Right atrium auricular region (tissue), 2 donors: ENCODE data around the gene AHNAK. TPM values are rescaled to one million over a fixed set of nuclear protein-coding genes. Genes with fewer than 3 reads are reported as not detected.

Source experiments
- DNase-seq: peaks from one replicate; pipeline ENCODE4 v3.0.0-alpha.2; 2019; ENCODE audit warnings: low spot score
- H3K27ac ChIP-seq, 2 donors: fragments of 200-600 bp; sonication (generic); 1 replicate in 1 of 2; 2 replicates in 1 of 2; pipeline ENCODE4 v1.5.1; 2016 to 2019
- H3K27me3 ChIP-seq, 2 donors: fragments of 200-600 bp; sonication (generic); one replicate each; pipeline versions ENCODE4 v1.5.1 to v1.6.0; 2017 to 2019
- H3K36me3 ChIP-seq: fragments of 200-600 bp; sonication (generic); one replicate; pipeline ENCODE4 v1.5.1; 2016
- H3K4me1 ChIP-seq, 2 donors: fragments of 200-600 bp; sonication (generic); one replicate each; pipeline versions ENCODE4 v1.5.1 to v1.6.0; 2017 to 2019
- H3K4me3 ChIP-seq, 2 donors: fragments of 200-600 bp; sonication (generic); 1 replicate in 1 of 2; 2 replicates in 1 of 2; pipeline ENCODE4 v1.5.1; 2017 to 2019; ENCODE audit warnings: mild to moderate bottlenecking in 1 of 2, moderate library complexity in 1 of 2
- H3K9me3 ChIP-seq, 2 donors: fragments of 200-600 bp; sonication (generic); one replicate each; pipeline ENCODE4 v1.5.1; 2019
- microRNA-seq, 2 donors: library from miRNA; unstranded; fragments of <30 nt; microRNA quantifications; one replicate each; pipeline ENCODE4, GENCODE V29; 2016 to 2017; ENCODE audit warnings: borderline number of aligned reads in 2 of 2, borderline replicate concordance in 1 of 2
- total RNA-seq, 2 donors: library from RNA; depleted of rRNA; stranded (reverse); fragments of >200 nt; gene quantifications; one replicate each; pipeline ENCODE4 v1.1.0, GENCODE V29; 2016
- TF ChIP-seq, protein P1 (sequence below), 2 donors: fragments of 200-600 bp; sonication (generic); IDR thresholded peaks; one replicate each; pipeline ENCODE4 v1.5.1; 2019; ENCODE audit warnings: antibody characterized with exemption in 2 of 2

The AHNAK gene
- total RNA-seq, 2 donors from 2014 or later, result 270 to 441 TPM

DNA sequence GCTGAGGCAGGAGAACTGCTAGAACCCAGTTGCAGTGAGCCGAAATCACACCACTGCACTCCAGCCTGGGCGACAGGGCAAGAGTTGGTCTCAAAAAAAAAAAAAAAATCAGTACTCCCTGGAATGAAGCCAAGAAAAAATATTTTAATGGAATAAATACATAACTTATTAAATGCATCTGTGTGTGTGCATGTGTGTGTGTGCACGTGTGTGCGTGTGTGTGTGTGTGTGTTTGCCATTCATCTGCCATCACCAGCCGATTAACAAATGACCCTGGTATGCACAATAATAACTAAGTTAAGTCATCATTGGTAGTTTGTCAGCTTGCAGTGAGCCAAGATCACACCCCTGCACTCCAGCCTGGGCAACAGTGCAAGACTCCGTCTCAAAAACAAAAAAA is 162.8 kb downstream of the AHNAK start:
- no peaks in the 10 kb centered on the region for H3K9me3 ChIP-seq
- H3K27me3 ChIP-seq, result no peaks in the 10 kb centered on the region
- H3K4me1 ChIP-seq, result peaks cover 0 to 8% of the 10 kb centered on the region in 2 donors
- no peak for DNase-seq
- H3K4me3 ChIP-seq, result no peak overlapping the region
- H3K27ac ChIP-seq, result no peak overlapping the region
- H3K36me3 ChIP-seq, result no peaks in the 10 kb centered on the region
- TF ChIP-seq, protein P1, sequence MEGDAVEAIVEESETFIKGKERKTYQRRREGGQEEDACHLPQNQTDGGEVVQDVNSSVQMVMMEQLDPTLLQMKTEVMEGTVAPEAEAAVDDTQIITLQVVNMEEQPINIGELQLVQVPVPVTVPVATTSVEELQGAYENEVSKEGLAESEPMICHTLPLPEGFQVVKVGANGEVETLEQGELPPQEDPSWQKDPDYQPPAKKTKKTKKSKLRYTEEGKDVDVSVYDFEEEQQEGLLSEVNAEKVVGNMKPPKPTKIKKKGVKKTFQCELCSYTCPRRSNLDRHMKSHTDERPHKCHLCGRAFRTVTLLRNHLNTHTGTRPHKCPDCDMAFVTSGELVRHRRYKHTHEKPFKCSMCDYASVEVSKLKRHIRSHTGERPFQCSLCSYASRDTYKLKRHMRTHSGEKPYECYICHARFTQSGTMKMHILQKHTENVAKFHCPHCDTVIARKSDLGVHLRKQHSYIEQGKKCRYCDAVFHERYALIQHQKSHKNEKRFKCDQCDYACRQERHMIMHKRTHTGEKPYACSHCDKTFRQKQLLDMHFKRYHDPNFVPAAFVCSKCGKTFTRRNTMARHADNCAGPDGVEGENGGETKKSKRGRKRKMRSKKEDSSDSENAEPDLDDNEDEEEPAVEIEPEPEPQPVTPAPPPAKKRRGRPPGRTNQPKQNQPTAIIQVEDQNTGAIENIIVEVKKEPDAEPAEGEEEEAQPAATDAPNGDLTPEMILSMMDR (IDR thresholded peaks at IDR 0.05), result no peak

Small RNA genes within 50 kb of the gene (microRNA-seq; reads per million reads assigned to microRNA genes)
- gene MIR6747, result 0.71 to 2.1 reads per million in 2 donors

Other genes starting within 250 kb of the AHNAK start
- not detected for gene SCGB1D4, start 247.7 kb downstream of the AHNAK start, total RNA-seq
- 1 to 10 TPM in 1 of 2 donors, under 1 TPM in 1; 0.74 to 7.0 TPM for gene ASRGL1, start 209.4 kb downstream of the AHNAK start, total RNA-seq
- gene SCGB1A1, start 127.8 kb downstream of the AHNAK start, total RNA-seq, result not detected
- gene EEF1G, start 27.1 kb upstream of the AHNAK start, total RNA-seq, result 1,000 to 10,000 TPM in 1 of 2 donors, 100 to 1,000 TPM in 1; 707 to 1,175 TPM
- gene TUT1, start 44.7 kb upstream of the AHNAK start, total RNA-seq, result 1 to 10 TPM; 5.4 to 5.7 TPM
- gene MTA2, start 55.1 kb upstream of the AHNAK start, total RNA-seq, result 10 to 100 TPM; 30.0 to 40.5 TPM
- 10 to 100 TPM; 15.8 to 21.3 TPM for gene EML3, start 66.0 kb upstream of the AHNAK start, total RNA-seq
- 1 to 10 TPM; 3.2 to 5.3 TPM for gene ROM1, start 66.5 kb upstream of the AHNAK start, total RNA-seq
- 10 to 100 TPM; 12.7 to 14.0 TPM for gene B3GAT3, start 75.2 kb upstream of the AHNAK start, total RNA-seq
- 10 to 100 TPM; 71.8 to 78.0 TPM for gene GANAB, start 99.8 kb upstream of the AHNAK start, total RNA-seq
- gene INTS5, start 106.5 kb upstream of the AHNAK start, total RNA-seq, result 10 to 100 TPM; 12.1 to 19.8 TPM
- 10 to 100 TPM; 40.1 to 44.0 TPM for gene C11orf98, start 118.4 kb upstream of the AHNAK start, total RNA-seq
- gene CSKMT, start 118.5 kb upstream of the AHNAK start, total RNA-seq, result 1 to 10 TPM in 1 of 2 donors, under 1 TPM in 1; 0.41 to 3.7 TPM
- gene UQCC3, start 124.9 kb upstream of the AHNAK start, total RNA-seq, result 1 to 10 TPM; 5.0 to 8.7 TPM
- 1 to 10 TPM; 2.3 to 2.4 TPM for gene LBHD1, start 125.5 kb upstream of the AHNAK start, total RNA-seq
- 100 to 1,000 TPM in 1 of 2 donors, 10 to 100 TPM in 1; 77.4 to 116 TPM for gene UBXN1, start 132.3 kb upstream of the AHNAK start, total RNA-seq
- 1 to 10 TPM; 1.5 to 3.0 TPM for gene LRRN4CL, start 142.7 kb upstream of the AHNAK start, total RNA-seq
- 10 to 100 TPM; 18.6 to 23.0 TPM for gene BSCL2, start 160.6 kb upstream of the AHNAK start, total RNA-seq
- gene GNG3, start 160.9 kb upstream of the AHNAK start, total RNA-seq, result not detected
- gene HNRNPUL2, start 180.7 kb upstream of the AHNAK start, total RNA-seq, result 10 to 100 TPM; 12.2 to 15.6 TPM
- 10 to 100 TPM in 1 of 2 donors, 1 to 10 TPM in 1; 9.6 to 11.4 TPM for gene TTC9C, start 181.7 kb upstream of the AHNAK start, total RNA-seq
- 1 to 10 TPM; 5.1 to 7.8 TPM for gene ZBTB3, start 207.4 kb upstream of the AHNAK start, total RNA-seq
- gene POLR2G, start 214.8 kb upstream of the AHNAK start, total RNA-seq, result 10 to 100 TPM; 32.9 to 34.8 TPM
- gene TAF6L, start 224.6 kb upstream of the AHNAK start, total RNA-seq, result 1 to 10 TPM; 5.8 to 9.5 TPM
- gene TMEM179B, start 240.6 kb upstream of the AHNAK start, total RNA-seq, result 10 to 100 TPM; 42.5 to 44.8 TPM
- 10 to 100 TPM; 27.7 TPM for gene TMEM223, start 245.2 kb upstream of the AHNAK start, total RNA-seq